Measurements from ENCODE around the gene TOX2.

TOX2 gene

DNA sequence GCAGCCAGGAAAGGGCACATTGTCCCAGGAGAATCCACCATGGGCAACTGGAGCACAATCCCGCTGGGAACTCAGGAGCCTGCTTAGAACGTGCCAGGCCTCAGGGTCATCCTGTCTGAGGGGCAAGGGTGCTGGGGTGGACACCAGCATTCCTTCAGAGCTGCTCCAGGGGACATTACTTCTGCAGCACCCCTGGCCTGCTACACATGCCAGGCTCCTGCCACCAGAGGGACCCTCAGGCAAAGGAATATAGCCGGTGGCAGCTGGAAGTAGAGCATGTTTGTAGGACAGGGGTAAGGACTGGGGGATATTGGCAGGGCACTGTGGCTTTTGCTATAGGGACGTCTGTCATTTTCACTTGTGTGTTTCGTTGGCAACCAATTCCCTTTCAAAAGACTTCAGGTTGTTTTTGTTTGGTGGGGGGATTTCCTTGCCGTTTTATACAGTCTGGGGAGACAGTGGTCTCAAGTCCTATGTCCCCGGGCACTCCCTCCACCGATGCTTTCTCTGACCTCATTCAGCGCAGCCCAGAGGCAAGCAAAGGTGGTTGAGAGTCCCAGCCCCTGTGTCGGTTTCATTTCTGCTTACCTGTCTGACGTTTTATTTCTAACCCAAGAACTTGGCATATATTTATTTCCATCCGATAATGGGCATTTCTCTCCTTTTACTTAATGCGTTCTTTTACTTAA lies 141.5 kb downstream of the TOX2 start:
- peak in 1 of 3 experiments; percentile 45 for DNase-seq (ENCODE audit: low read depth in 3 of 3)

DNA sequence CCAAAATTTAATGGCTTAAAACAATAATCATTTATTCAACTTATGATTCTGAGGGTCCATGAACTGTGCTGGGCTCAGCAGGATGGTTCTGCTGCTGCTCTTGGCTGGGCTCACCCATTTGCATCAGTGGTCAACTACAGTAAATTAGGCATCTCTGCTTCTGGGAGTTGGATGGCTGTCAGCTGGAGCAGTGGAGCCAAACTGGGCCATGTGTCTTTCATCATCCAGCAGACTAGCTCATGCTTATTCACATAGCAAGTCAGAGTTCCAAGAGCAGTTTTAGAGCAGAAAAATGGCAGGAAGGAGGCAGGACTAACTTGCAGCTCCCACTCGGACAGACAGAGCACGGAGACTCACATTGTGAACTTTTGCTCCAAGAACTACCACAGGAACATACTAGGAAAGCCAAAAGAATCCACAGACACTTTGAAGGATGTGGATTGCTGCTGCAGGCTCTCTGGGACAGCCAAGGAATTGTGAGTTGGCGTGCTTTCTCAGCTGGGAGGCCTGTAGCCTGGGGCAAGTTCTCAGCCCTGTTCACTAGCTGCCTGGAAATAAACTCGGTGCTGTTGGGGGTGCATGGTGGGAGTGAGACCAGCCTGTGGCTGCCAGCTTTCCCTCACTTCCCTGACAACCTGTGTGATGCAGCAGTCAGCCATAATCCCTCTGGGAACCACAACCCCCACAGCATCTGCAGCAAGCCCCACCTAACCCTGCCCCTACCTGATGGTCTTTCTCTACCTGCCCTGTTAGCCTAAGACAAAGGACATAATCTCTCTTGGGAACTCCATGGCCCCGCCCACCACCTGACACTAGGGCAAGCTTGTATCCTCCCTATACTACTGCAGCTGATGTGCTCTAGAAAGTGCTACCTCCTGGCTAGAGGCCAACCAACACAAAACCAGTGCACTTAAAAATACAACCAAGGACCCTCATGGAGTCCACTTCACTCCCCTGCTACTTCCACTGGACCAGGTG lies 143.3 kb downstream of the TOX2 start:
- DNase-seq (ENCODE audit: low read depth in 3 of 3) = no peak

- DNase-seq (ENCODE audit: low read depth in 3 of 3) = no peak
Observed at GRCh38 chr20:44064501-44065400, 150.1 kb downstream of the TOX2 start.

DNA sequence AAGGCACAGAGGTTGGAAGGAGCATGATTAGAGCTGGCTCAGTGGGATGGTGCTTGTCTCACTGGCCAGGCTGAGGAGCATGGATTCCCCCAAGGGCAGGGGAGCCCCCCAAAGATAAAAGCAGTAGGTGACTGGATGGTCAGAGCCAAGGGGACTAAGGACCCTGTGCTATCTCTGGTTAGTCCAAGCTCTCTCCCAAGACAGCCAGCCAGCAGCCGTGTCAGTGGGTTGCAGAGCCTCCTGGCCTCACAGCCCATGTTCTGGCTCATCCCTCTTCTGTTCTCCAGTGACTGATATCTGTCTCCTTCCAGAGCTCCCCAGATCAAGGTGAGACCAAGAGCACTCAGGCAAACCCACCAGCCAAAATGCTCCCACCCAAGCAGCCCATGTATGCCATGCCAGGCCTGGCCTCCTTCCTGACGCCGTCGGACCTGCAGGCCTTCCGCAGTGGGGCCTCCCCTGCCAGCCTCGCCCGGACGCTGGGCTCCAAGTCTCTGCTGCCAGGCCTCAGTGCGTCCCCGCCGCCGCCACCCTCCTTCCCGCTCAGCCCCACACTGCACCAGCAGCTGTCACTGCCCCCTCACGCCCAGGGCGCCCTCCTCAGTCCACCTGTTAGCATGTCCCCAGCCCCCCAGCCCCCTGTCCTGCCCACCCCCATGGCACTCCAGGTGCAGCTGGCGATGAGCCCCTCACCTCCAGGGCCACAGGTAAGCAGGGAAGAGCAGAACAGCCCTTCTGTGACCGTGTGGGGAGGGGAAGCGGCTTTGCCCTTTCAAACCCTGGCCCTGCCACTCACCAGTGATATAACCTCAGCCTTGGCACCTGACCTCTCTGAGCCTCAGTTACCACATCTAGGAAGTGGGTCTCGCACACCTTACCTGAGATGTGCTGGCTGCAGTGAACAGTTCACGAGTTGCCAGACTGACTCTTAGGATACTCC lies 151.0 kb downstream of the TOX2 start:
- no peak for DNase-seq (ENCODE audit: low read depth in 3 of 3)

DNA sequence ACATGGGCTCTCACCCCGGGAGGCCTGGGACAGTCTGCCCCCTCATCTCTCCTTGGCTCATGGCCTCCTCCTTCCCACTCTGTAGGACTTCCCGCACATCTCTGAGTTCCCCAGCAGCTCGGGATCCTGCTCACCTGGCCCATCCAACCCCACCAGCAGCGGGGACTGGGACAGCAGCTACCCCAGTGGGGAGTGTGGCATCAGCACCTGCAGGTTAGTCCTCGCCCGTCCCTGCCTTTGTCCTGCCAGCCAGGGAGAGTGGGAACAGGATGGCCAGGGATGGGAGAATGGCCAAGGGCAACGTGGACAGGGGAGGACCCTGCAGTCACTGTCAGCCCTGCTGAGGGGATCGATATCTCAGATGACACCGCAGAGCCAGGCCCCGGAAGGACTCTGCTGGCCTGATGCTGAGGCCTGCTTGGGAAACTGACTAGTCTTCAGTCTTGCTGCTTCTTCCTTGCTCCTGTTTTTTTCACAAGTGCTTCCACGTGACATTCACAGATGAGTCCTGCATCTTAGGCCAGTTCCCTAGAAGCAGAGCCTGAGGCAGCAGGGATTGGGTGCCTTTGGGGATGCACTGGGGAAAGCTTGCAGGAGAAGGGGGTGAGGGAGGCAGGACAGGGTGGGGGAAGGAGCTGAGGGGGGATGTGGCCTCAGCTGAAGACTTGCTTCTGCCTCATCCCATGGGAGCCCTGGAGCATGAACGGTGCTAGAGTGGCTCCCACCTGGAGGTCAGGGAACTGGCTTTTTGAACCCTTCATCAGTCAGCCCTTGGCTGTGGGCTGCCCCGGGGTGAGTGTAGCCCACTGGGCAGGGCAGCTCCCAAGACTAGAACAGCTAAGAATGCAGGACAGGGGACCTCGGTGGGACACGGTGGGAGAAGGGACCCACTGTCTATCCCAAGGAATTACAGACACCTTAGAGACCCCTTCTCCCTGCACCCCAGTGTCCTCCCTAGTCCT lies 152.3 kb downstream of the TOX2 start:
- DNase-seq (ENCODE audit: low read depth in 3 of 3) = no peak

DNA sequence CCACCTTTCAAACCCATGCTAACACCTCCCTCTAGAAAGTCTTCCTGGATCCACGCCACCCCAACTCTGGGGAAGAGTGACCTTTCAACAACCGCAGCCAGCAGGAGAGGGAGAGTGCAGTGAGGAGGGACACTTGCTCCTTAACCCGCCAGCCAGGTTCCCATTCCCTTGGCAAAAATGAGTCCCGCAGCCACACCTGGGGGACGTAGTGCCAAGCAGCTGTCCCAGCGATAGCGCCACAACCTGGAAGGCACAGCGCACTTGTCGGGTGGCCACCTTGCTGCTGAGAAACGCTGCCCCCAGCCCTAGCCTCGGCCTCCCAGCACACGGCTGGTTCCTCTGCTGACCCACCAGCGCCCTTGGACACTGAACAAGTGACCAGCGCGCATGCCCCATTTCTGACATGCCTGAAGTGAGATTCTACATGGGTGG lies 153.0 kb downstream of the TOX2 start:
- DNase-seq (ENCODE audit: low read depth in 3 of 3) = no peak

DNA sequence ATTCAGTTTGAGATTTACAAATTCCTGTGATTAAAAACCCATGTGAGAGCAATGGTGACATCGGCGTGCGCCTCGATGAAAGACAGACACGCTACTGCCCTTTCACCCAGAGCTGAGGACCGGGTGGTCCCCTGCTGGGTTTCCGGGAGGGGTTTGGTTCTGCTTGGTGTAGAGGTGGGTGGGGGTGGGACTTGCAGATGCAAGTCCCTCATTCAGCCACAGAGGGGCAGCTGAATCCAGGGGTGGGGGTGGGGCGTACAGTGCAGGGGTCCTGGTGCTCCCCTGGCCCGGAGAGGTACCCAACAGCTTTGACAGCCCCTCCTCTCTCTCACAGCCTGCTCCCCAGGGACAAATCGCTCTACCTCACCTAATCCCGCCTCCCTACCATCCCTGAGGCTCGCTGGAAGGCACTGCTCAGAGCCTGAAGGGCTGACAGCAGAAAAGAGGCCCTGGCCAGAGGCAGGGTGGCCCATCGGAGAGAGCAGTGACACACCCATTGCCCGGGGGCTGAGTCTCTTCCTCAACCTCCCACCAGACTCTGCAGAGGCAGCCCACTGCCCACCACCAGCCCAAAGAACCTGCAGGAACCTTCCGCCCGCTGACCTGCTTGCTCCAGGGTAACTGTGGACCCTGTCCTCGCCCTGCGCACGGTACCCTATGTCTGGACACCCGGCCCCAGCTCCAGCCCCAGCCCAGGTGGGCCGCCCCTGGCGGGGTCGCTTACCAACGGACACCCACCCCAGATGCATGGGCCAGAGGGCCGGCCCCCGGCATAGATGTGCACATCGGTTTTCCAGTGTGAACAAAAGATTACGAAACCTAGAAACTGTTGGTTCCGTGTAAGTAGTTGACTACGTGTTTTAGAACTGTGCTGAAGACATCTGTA lies 153.9 kb downstream of the TOX2 start:
- DNase-seq (ENCODE audit: low read depth in 3 of 3) = no peak

DNA sequence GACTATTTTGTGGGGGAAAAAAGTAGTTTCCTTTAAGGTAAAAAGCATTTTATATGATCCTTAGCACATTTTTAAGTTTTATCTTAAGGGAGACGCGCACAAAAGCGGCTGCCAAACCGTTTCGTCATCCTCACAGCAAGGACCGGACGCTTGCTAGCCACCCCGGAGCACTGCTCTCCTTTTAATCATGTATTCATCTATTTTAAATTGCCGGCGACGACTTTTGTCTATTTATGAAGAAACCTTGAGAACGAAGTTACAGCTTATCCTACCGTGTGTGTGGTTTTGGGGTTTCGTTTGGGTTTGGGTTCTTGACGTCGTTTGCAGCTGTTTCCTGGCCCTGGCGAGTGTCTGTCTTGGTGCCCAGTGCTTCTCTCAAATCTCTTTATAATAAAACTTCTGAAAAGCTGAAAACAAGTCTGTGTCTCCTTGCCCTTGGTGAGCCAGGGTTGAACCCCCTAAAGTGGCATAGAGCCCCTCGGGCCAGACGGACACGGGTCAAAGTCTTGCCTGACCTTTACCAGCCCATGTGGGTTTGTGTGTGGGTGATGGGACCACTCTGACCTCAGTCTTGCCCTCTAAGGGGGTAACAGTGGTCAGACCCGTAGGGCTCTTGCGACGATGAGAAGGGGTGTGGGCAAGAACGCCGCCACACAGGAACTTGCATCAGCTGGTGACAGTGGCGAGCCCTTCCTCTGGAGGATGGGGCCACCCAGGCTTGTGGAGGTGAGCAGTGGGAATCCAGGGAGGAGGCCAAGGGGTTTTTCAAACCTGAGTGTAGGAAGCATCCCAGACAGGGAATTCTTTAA lies 154.8 kb downstream of the TOX2 start:
- DNase-seq (ENCODE audit: low read depth in 3 of 3) = peak in 1 of 3 experiments; percentile 45

DNA sequence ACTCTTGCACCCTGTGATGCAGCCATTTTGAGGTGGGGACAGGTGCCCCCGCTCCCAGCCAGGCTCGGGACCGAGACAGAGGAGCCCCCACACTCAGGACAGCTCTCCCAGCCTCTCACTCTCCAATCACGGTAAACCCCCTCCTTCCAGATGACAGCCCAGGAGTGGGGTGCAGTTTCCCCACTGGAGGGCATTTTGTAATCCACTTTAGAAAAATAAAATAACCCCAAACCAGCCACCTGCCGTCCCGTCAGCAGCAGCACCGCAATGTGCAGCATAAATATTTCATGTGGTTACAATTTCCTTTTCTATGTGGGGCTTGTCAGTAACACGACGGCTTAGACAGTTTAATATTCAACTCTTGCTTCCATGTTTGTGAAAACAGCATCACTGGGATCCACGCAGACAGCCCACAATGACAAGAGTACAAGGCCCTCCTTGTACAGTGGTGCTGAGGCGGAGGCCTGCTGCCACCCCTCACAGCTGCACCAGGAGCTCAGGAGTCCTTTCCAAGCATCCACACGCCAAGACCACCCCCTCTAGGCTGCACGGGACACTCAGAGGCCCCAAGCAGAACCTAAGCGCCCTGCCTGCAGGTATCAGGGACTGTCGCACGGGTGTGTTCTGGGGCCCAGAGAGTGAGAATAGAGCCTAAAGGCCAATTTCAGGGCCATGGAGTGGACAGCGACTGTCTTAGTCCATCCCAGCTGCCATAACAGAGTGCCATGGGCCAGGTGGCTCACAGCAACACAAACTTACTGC lies 155.7 kb downstream of the TOX2 start:
- no peak for DNase-seq (ENCODE audit: low read depth in 3 of 3)

- no peak for DNase-seq (ENCODE audit: low read depth in 3 of 3)
Observed at GRCh38 chr20:44071057-44071456, 156.4 kb downstream of the TOX2 start.

GRCh38 chr20:44071526-44072111 lies 157.0 kb downstream of the TOX2 start:
- DNase-seq (ENCODE audit: low read depth in 3 of 3) = no peak

GRCh38 chr20:44072384-44072783 lies 157.7 kb downstream of the TOX2 start:
- DNase-seq (ENCODE audit: low read depth in 3 of 3) = no peak

- no peak for DNase-seq (ENCODE audit: low read depth in 3 of 3)
Observed at GRCh38 chr20:44073011-44073674, 158.5 kb downstream of the TOX2 start.

- no peak for DNase-seq (ENCODE audit: low read depth in 3 of 3)
Observed at GRCh38 chr20:44073675-44074071, 159.0 kb downstream of the TOX2 start.

DNA sequence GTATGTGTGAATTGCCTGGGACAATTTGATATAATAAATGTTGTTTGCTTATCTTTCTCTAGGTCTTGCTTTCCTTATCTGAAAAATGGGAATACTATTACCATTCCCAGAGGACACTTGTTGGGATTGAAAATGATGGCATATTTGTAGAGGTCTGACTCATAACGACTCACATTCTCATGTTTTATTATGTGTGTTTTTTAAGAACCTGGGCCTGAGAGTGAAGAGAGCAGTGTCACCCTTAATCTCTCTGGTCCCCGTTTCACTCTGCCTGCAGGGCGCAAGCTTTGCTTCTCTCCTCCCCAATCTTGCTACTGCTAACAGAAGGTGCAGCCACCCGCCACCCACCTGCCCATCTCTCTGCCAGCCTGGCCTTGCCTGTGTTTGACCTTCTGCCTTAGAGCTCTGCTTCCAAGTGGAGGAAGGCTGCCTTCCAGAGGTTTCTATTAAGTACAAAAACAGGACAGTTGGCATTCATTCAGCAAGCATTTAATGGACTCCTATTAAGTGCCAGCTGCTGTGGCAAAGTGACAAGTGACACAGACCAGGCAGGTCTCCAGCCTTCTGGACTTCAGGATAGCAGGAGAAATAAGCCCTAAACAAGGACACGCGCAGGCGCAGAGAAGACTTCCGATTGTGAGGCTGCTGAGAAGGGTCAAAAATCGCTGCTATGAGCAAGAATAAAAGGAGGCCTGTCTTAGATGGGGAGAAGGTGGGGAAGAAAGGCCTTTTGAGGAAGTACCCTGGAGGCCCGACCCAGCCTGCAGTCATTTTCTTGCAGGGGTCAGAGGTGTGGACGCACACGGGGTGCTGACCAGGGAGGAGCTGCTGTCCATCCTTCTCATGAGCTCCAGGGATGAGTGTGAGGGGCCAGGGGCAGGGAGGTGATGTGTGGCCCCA lies 159.8 kb downstream of the TOX2 start:
- DNase-seq (ENCODE audit: low read depth in 3 of 3) = no peak

Measured in stimulated activated CD4-positive, alpha-beta T cell treated with anti-CD3 and anti-CD28 coated beads, TNF-alpha, amount 100 ng/mL, for 24 hours (primary cell).